Neural progenitor cell (in vitro differentiated cells): ENCODE measurements around the gene BIRC6. TPM values are rescaled to one million over a fixed set of nuclear protein-coding genes. Genes with fewer than 3 reads are reported as not detected.
A peak's percentile ranks its signal among the peaks of the same experiment; 100 is the strongest.

ENCODE experiments used
- DNase-seq: peaks from one replicate; pipeline ENCODE4 v3.0.0-alpha.2; 2016; ENCODE audit warnings: low spot score
- H2AFZ ChIP-seq: fragments of 200-600 bp; sonication (generic); replicated peaks from 2 replicates; pipeline ENCODE4 v1.6.1; 2016; ENCODE audit warnings: antibody characterized with exemption
- H3F3A ChIP-seq: fragments of 200-600 bp; sonication (generic); 2 replicates; pipeline ENCODE4 v1.6.1; 2016; ENCODE audit warnings: antibody characterized with exemption, low read depth
- H3K27ac ChIP-seq: fragments of 200-600 bp; sonication (generic); 2 replicates; pipeline ENCODE4 v1.5.1; 2016; ENCODE audit warnings: mild to moderate bottlenecking
- H3K27me3 ChIP-seq: fragments of 200-600 bp; sonication (generic); 2 replicates; pipeline ENCODE4 v1.6.1; 2016; ENCODE audit warnings: mild to moderate bottlenecking, moderate library complexity
- H3K36me3 ChIP-seq: fragments of 200-600 bp; sonication (generic); 2 replicates; pipeline ENCODE4 v1.5.1; 2016
- H3K4me1 ChIP-seq: fragments of 200-600 bp; sonication (generic); 2 replicates; pipeline ENCODE4 v1.6.1; 2016; ENCODE audit warnings: mixed run types
- H3K4me2 ChIP-seq: fragments of 200-600 bp; sonication (generic); 2 replicates; pipeline ENCODE4 v1.6.1; 2016
- H3K4me3 ChIP-seq: fragments of 200-600 bp; sonication (generic); 2 replicates; pipeline ENCODE4 v1.5.1; 2016
- H3K79me2 ChIP-seq: fragments of 200-600 bp; sonication (generic); 2 replicates; pipeline ENCODE4 v1.6.1; 2016; ENCODE audit warnings: low read depth
- H3K9ac ChIP-seq: fragments of 200-600 bp; sonication (generic); 2 replicates; pipeline ENCODE4 v1.6.1; 2016
- H3K9me3 ChIP-seq: fragments of 200-600 bp; sonication (generic); 2 replicates; pipeline ENCODE4 v1.5.1; 2016; ENCODE audit warnings: low read depth
- H4K20me1 ChIP-seq: fragments of 200-600 bp; sonication (generic); 2 replicates; pipeline ENCODE4 v1.6.1; 2016; ENCODE audit warnings: low read depth
- H3K27ac Mint-ChIP-seq: 3 replicates; pipeline ENCODE4 v1.8.0; 2021; ENCODE audit warnings: mixed read lengths
- H3K27me3 Mint-ChIP-seq: 2 replicates; pipeline ENCODE4 v1.8.0; 2022; ENCODE audit warnings: low read depth, mild to moderate bottlenecking, inconsistent platforms, moderate library complexity, mixed read lengths; ENCODE audit not compliant: insufficient read depth
- H3K36me3 Mint-ChIP-seq: 3 replicates; pipeline ENCODE4 v1.8.0; 2021; ENCODE audit warnings: mixed read lengths
- H3K4me1 Mint-ChIP-seq: 3 replicates; pipeline ENCODE4 v1.8.0; 2021; ENCODE audit warnings: mixed read lengths
- H3K4me3 Mint-ChIP-seq: 3 replicates; pipeline ENCODE4 v1.8.0; 2021; ENCODE audit warnings: mild to moderate bottlenecking, moderate library complexity, mixed read lengths
- H3K9me3 Mint-ChIP-seq: 3 replicates; pipeline ENCODE4 v1.8.0; 2020; ENCODE audit warnings: mixed read lengths
- EZH2 ChIP-seq: fragments of 200-600 bp; sonication (generic); IDR thresholded peaks from 2 replicates; pipeline ENCODE4 v1.6.1; 2017; ENCODE audit warnings: antibody characterized with exemption, mild to moderate bottlenecking, moderate library complexity
- EZH2phosphoT487 ChIP-seq: fragments of 200-600 bp; sonication (generic); IDR thresholded peaks from 2 replicates; pipeline ENCODE4 v1.6.1; 2017; ENCODE audit warnings: antibody characterized with exemption
- microRNA counts: library from miRNA; unstranded; fragments of <30 nt; microRNA quantifications from one replicate; lab custom pipeline; 2016
- microRNA-seq: library from miRNA; unstranded; fragments of <30 nt; microRNA quantifications from one replicate; pipeline ENCODE4, GENCODE V29; 2016
- small RNA-seq: library from RNA; depleted of rRNA; stranded (forward); fragments of <200 nt; gene quantifications from one replicate; pipeline ENCODE3, GENCODE V24; 2015
- total RNA-seq: library from RNA; depleted of rRNA; stranded (reverse); fragments of >200 nt; gene quantifications from 2 replicates; pipeline ENCODE4 v1.2.3, GENCODE V29; 2015; ENCODE audit warnings: low replicate concordance
- TF ChIP-seq, protein P1 (sequence below): fragments of 200-600 bp; sonication (generic); IDR thresholded peaks from 2 replicates; pipeline ENCODE4 v1.5.1; 2017; ENCODE audit warnings: antibody characterized with exemption, mild to moderate bottlenecking

The BIRC6 gene
- total RNA-seq, 1 donor from 2014 or later: 105 TPM

DNA sequence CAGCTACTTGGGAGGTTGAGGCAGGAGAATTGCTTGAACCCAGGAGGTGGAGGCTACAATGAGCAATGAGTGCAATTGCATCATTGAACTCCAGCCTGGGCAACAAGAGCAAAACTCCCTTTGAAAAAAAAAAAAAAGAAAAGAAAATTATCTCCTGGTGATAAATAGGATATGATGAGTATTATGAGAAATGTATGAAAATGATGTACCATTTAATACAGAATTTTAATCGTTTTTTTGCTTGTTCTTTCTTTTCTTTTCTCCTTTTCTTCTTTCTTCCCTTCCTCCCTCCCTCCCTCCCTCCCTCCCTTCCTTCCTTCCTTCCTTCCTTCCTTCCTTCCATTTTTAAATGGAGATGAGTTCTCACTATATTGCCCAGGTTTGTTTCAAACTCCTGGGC, 311.4 kb downstream of the BIRC6 start:
- no peaks in the 10 kb centered on the region for H3K4me1 Mint-ChIP-seq
- no peak overlapping the region for H3K27ac Mint-ChIP-seq
- H3K27me3 Mint-ChIP-seq: no peaks in the 10 kb centered on the region
- Histone ChIP-seq H3K9ac (no peak overlapping the region), H3K27me3 (no peaks in the 10 kb centered on the region), H3K4me2 (no peak overlapping the region), H3K4me3 (no peak overlapping the region), H3K79me2 (no peaks in the 10 kb centered on the region), H3K4me1 (no peaks in the 10 kb centered on the region), H2AFZ (no peak overlapping the region), H4K20me1 (no peaks in the 10 kb centered on the region), H3K27ac (no peak overlapping the region), H3K9me3 (no peaks in the 10 kb centered on the region), H3F3A (no peaks in the 10 kb centered on the region), H3K36me3 (peaks cover 5% of the 10 kb centered on the region)
- TF ChIP-seq EZH2: no peak
- TF ChIP-seq, protein P1, sequence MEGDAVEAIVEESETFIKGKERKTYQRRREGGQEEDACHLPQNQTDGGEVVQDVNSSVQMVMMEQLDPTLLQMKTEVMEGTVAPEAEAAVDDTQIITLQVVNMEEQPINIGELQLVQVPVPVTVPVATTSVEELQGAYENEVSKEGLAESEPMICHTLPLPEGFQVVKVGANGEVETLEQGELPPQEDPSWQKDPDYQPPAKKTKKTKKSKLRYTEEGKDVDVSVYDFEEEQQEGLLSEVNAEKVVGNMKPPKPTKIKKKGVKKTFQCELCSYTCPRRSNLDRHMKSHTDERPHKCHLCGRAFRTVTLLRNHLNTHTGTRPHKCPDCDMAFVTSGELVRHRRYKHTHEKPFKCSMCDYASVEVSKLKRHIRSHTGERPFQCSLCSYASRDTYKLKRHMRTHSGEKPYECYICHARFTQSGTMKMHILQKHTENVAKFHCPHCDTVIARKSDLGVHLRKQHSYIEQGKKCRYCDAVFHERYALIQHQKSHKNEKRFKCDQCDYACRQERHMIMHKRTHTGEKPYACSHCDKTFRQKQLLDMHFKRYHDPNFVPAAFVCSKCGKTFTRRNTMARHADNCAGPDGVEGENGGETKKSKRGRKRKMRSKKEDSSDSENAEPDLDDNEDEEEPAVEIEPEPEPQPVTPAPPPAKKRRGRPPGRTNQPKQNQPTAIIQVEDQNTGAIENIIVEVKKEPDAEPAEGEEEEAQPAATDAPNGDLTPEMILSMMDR: no peak
- TF ChIP-seq EZH2phosphoT487: no peak
- no peak for DNase-seq
- no peak overlapping the region for H3K4me3 Mint-ChIP-seq
- H3K36me3 Mint-ChIP-seq: peaks cover 3% of the 10 kb centered on the region
- no peaks in the 10 kb centered on the region for H3K9me3 Mint-ChIP-seq

MicroRNA genes within 50 kb of the gene (microRNA counts, 767-probe panel; counts per million panel counts)
- 460 counts per million, percentile 90 among the panel's probes with 10 or more counts for microRNA hsa-miR-558 (lab: Ali Mortazavi, UCI)

Small RNA genes lying within 50 kb of the gene (microRNA-seq; reads per million reads assigned to microRNA genes)
- gene MIR4765 (not detected), gene MIR558 (not detected)

Small RNA genes lying within 50 kb of the gene (small RNA-seq; reads per million reads assigned to genes)
- gene MIR4765 (not detected), gene MIR558 (not detected)

Other genes with a start within 250 kb of the BIRC6 start
- 32.3 and 42.7 TPM in 2 replicates for gene SLC30A6, start 191.2 kb upstream of the BIRC6 start, total RNA-seq
- not detected in 2 replicates for gene NLRC4, start 92.1 kb upstream of the BIRC6 start, total RNA-seq
- 21.5 and 29.0 TPM in 2 replicates for gene YIPF4, start 79.1 kb upstream of the BIRC6 start, total RNA-seq